ENCODE results near the gene PLPPR4.

DNA sequence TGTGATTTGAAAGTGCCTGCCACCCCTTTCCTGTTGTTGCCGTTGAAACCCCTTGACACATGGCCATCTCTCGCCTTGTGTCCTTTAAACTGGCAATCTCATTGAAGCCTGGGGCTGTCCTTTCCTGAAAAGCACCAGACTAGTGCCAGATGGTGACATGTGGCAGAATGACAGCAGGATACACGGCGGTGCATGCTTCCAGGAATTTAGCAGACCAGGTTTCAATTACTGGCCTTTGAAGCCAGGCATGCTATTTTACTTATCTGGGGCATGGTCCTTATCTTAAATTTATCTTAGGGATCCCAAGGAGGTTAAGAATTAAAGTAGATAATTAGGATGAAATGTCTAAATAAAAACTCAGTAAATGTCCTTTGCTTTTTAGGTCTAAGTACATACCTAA lies 15.2 kb downstream of the PLPPR4 start:
- TF ChIP-seq, protein P1, sequence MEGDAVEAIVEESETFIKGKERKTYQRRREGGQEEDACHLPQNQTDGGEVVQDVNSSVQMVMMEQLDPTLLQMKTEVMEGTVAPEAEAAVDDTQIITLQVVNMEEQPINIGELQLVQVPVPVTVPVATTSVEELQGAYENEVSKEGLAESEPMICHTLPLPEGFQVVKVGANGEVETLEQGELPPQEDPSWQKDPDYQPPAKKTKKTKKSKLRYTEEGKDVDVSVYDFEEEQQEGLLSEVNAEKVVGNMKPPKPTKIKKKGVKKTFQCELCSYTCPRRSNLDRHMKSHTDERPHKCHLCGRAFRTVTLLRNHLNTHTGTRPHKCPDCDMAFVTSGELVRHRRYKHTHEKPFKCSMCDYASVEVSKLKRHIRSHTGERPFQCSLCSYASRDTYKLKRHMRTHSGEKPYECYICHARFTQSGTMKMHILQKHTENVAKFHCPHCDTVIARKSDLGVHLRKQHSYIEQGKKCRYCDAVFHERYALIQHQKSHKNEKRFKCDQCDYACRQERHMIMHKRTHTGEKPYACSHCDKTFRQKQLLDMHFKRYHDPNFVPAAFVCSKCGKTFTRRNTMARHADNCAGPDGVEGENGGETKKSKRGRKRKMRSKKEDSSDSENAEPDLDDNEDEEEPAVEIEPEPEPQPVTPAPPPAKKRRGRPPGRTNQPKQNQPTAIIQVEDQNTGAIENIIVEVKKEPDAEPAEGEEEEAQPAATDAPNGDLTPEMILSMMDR (conservative IDR thresholded peaks at IDR 0.05) = no peak
- TF ChIP-seq EZH2 (IDR thresholded peaks at IDR 0.05; ENCODE audit: low read depth) = no peak
